H9 (cell line): Measurements from ENCODE around the gene PTRHD1. TPM values are rescaled to one million over a fixed set of nuclear protein-coding genes. Genes with fewer than 3 reads are reported as not detected.

ENCODE experiments used
- DNase-seq: peaks from one replicate; pipeline ENCODE4 v3.0.0-alpha.2; 2017
- H2AFZ ChIP-seq: one replicate; pipeline ENCODE4 v1.6.1; 2013; ENCODE audit warnings: mild to moderate bottlenecking, low read length, control low read depth, moderate library complexity
- H2AK5ac ChIP-seq: 2 replicates; pipeline ENCODE4 v1.6.1; 2013; ENCODE audit warnings: low read length, control low read depth, mixed read lengths; ENCODE audit not compliant: insufficient read length
- H2BK120ac ChIP-seq: one replicate; pipeline ENCODE4 v1.6.1; 2013; ENCODE audit warnings: low read depth, mild to moderate bottlenecking, low read length, control low read depth, inconsistent platforms; ENCODE audit not compliant: poor library complexity, severe bottlenecking
- H2BK12ac ChIP-seq: 2 replicates; pipeline ENCODE4 v1.6.1; 2013; ENCODE audit warnings: low read length, control low read depth, mixed read lengths, low read depth; ENCODE audit not compliant: insufficient read length
- H2BK15ac ChIP-seq: 2 replicates; pipeline ENCODE4 v1.6.1; 2013; ENCODE audit warnings: low read depth, low read length, control low read depth
- H2BK20ac ChIP-seq: one replicate; pipeline ENCODE4 v1.6.1; 2013; ENCODE audit warnings: low read depth, mild to moderate bottlenecking, low read length, control low read depth, inconsistent platforms; ENCODE audit not compliant: poor library complexity, severe bottlenecking
- H2BK5ac ChIP-seq: 2 replicates; pipeline ENCODE4 v1.6.1; 2013; ENCODE audit warnings: low read length, control low read depth, mixed read lengths; ENCODE audit not compliant: insufficient read length
- H3K14ac ChIP-seq: 2 replicates; pipeline ENCODE4 v1.6.1; 2013; ENCODE audit warnings: low read length, control low read depth; ENCODE audit not compliant: insufficient read depth
- H3K18ac ChIP-seq: 2 replicates; pipeline ENCODE4 v1.6.1; 2013; ENCODE audit warnings: low read depth, mild to moderate bottlenecking, mixed read lengths, low read length, control low read depth; ENCODE audit not compliant: insufficient read length
- H3K23ac ChIP-seq: 2 replicates; pipeline ENCODE4 v1.6.1; 2013; ENCODE audit warnings: low read length, control low read depth, mixed read lengths, low read depth; ENCODE audit not compliant: insufficient read length
- H3K23me2 ChIP-seq: 2 replicates; pipeline ENCODE4 v1.6.1; 2013; ENCODE audit warnings: low read depth, mild to moderate bottlenecking, mixed read lengths, low read length, control low read depth; ENCODE audit not compliant: insufficient read length, poor library complexity, severe bottlenecking
- H3K27ac ChIP-seq: 2 replicates; pipeline ENCODE4 v1.5.1; 2013; ENCODE audit warnings: low read length, control low read depth, mixed read lengths, low read depth; ENCODE audit not compliant: insufficient read length
- H3K27me3 ChIP-seq: 2 replicates; pipeline ENCODE4 v1.6.1; 2013; ENCODE audit warnings: low read length, control low read depth, inconsistent platforms; ENCODE audit not compliant: insufficient read depth
- H3K4ac ChIP-seq: 2 replicates; pipeline ENCODE4 v1.6.1; 2013; ENCODE audit warnings: low read depth, mild to moderate bottlenecking, control low read depth, inconsistent platforms, low read length, moderate library complexity
- H3K4me1 ChIP-seq: 2 replicates; pipeline ENCODE4 v1.6.1; 2013; ENCODE audit warnings: low read length, control low read depth, inconsistent platforms; ENCODE audit not compliant: insufficient read depth
- H3K4me2 ChIP-seq: 2 replicates; pipeline ENCODE4 v1.6.1; 2013; ENCODE audit warnings: low read length, control low read depth, mixed read lengths; ENCODE audit not compliant: insufficient read length, insufficient read depth
- H3K56ac ChIP-seq: 2 replicates; pipeline ENCODE4 v1.6.1; 2013; ENCODE audit warnings: low read depth, mild to moderate bottlenecking, mixed read lengths, low read length, control low read depth; ENCODE audit not compliant: insufficient read length
- H3K79me1 ChIP-seq: 2 replicates; pipeline ENCODE4 v1.6.1; 2013; ENCODE audit warnings: low read depth, mild to moderate bottlenecking, moderate library complexity, low read length, control low read depth, inconsistent platforms; ENCODE audit not compliant: insufficient read depth, poor library complexity, severe bottlenecking
- H3K79me2 ChIP-seq: 2 replicates; pipeline ENCODE4 v1.6.1; 2013; ENCODE audit warnings: low read length, control low read depth, inconsistent platforms; ENCODE audit not compliant: insufficient read depth
- H3K9ac ChIP-seq: 2 replicates; pipeline ENCODE4 v1.6.1; 2013; ENCODE audit warnings: low read length, control low read depth, mixed read lengths; ENCODE audit not compliant: insufficient read length; ENCODE audit errors: extremely low read depth
- H3K9me3 ChIP-seq: one replicate; pipeline ENCODE4 v1.6.1; 2013; ENCODE audit warnings: low read depth, low read length, inconsistent platforms; ENCODE audit not compliant: control insufficient read depth
- H3T11ph ChIP-seq: one replicate; pipeline ENCODE4 v1.6.1; 2013; ENCODE audit warnings: mild to moderate bottlenecking, low read length, control low read depth, inconsistent platforms
- H4K20me1 ChIP-seq: one replicate; pipeline ENCODE4 v1.6.1; 2013; ENCODE audit not compliant: control insufficient read depth, insufficient read length, insufficient read depth
- H4K5ac ChIP-seq: 2 replicates; pipeline ENCODE4 v1.6.1; 2013; ENCODE audit warnings: low read depth, mild to moderate bottlenecking, mixed read lengths, low read length, control low read depth; ENCODE audit not compliant: insufficient read length
- H4K8ac ChIP-seq: replicated peaks from 2 replicates; pipeline ENCODE4 v1.6.1; 2013; ENCODE audit warnings: low read length, control low read depth, mixed read lengths, low read depth; ENCODE audit not compliant: insufficient read length
- H4K91ac ChIP-seq: 2 replicates; pipeline ENCODE4 v1.6.1; 2013; ENCODE audit warnings: low read depth, mild to moderate bottlenecking, moderate library complexity, mixed read lengths, low read length, control low read depth; ENCODE audit not compliant: insufficient read length
- H3K27ac Mint-ChIP-seq, 3 experiments: 2 replicates in 2 of 3; 3 replicates in 1 of 3; pipeline ENCODE4 v1.8.0; 2020 to 2021; ENCODE audit warnings: mixed read lengths in 3 of 3, mild to moderate bottlenecking in 1 of 3, moderate library complexity in 1 of 3
- H3K27me3 Mint-ChIP-seq: 2 replicates; pipeline ENCODE4 v1.8.0; 2021; ENCODE audit warnings: low read depth, mild to moderate bottlenecking, moderate library complexity, mixed read lengths
- H3K36me3 Mint-ChIP-seq, 3 experiments: 2 replicates in 2 of 3; 3 replicates in 1 of 3; pipeline ENCODE4 v1.8.0; 2020 to 2021; ENCODE audit warnings: low read depth in 3 of 3, mixed read lengths in 3 of 3; ENCODE audit not compliant: insufficient read depth in 1 of 3
- H3K4me1 Mint-ChIP-seq, 2 experiments: 2 replicates each; pipeline ENCODE4 v1.8.0; 2020; ENCODE audit warnings: mixed read lengths in 2 of 2
- H3K4me3 Mint-ChIP-seq, 2 experiments: 2 replicates in 1 of 2; 3 replicates in 1 of 2; pipeline ENCODE4 v1.8.0; 2020 to 2021; ENCODE audit warnings: mild to moderate bottlenecking in 2 of 2, mixed read lengths in 2 of 2, moderate library complexity in 1 of 2
- H3K9me3 Mint-ChIP-seq, 2 experiments: 2 replicates in 1 of 2; 3 replicates in 1 of 2; pipeline ENCODE4 v1.8.0; 2020; ENCODE audit warnings: mild to moderate bottlenecking in 2 of 2, mixed read lengths in 2 of 2, moderate library complexity in 1 of 2
- CTCF ChIP-seq: fragments of 200-600 bp; sonication (generic); conservative IDR thresholded peaks from 3 replicates; pipeline ENCODE4 v1.8.0; 2021; ENCODE audit warnings: antibody characterized with exemption, mild to moderate bottlenecking
- WGBS: extraction: QIAGEN DNeasy Blood & Tissue Kit; methylation state at CpG from one replicate; pipeline ENCODE4 v1.1.7; 2013; ENCODE audit warnings: missing lambda C conversion rate, low lambda C conversion rate, mixed read lengths; ENCODE audit not compliant: insufficient read length; ENCODE audit errors: extremely low coverage; 5-methylcytosine and 5-hydroxymethylcytosine counted together
- total RNA-seq: library from RNA; stranded (reverse); gene quantifications from 2 replicates; pipeline ENCODE4 v1.2.1, GENCODE V29; 2021

PTRHD1 gene
- total RNA-seq, 1 experiment from 2014 or later = 43.7 TPM

DNA sequence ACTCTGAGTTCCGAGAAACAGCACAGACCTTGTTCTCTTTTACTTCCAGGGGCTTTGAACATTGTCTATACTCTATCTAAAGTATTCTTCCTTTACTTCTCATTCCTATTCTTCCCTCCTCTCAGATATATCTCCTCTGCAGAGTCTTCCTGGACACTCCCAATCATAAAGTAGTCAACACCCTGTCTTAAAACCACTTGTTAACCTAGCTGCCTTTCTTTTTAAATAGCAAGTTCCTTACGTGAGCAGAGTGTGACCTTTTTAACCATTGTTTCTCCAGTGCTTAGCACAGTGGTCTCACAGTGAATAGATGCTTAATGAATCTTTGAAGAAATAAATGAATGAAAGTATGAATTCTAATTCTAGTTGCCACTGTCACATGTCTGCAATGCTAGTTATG, 47.4 kb downstream of the PTRHD1 start:
- DNase-seq = no peak
- H3T11ph ChIP-seq = no peak overlapping the region
- no peak overlapping the region for H2AK5ac ChIP-seq
- no CpG with 5 or more reads among the region's 2 CpGs for WGBS
- H4K20me1 ChIP-seq = no peaks in the 10 kb centered on the region
- Mint-ChIP-seq H3K9me3 (no peaks in the 10 kb centered on the region), H3K36me3 (no peaks in the 10 kb centered on the region), H3K4me1 (peaks cover 2 to 5% of the 10 kb centered on the region in 2 experiments; a peak in 3 of 4 replicates), H3K27me3 (no peaks in the 10 kb centered on the region), H3K4me3 (no peak overlapping the region), H3K27ac (no peak overlapping the region)
- no peak overlapping the region for H2BK15ac ChIP-seq
- H3K4ac ChIP-seq = no peak overlapping the region
- H3K23me2 ChIP-seq = no peaks in the 10 kb centered on the region
- no peak overlapping the region for H3K4me2 ChIP-seq
- H3K27ac ChIP-seq = no peak overlapping the region
- H2BK5ac ChIP-seq = no peak overlapping the region
- no peak overlapping the region for H3K9ac ChIP-seq
- no peak overlapping the region for H2BK120ac ChIP-seq
- no peak overlapping the region for H2BK12ac ChIP-seq
- no peak overlapping the region for H3K14ac ChIP-seq
- H3K18ac ChIP-seq = no peak overlapping the region
- no peak overlapping the region for H4K8ac ChIP-seq
- no peak for TF ChIP-seq CTCF
- H3K79me1 ChIP-seq = no peaks in the 10 kb centered on the region
- H3K56ac ChIP-seq = no peak overlapping the region
- no peaks in the 10 kb centered on the region for H3K9me3 ChIP-seq
- H4K5ac ChIP-seq = no peak overlapping the region
- H3K27me3 ChIP-seq = no peaks in the 10 kb centered on the region
- no peak overlapping the region for H2BK20ac ChIP-seq
- H3K23ac ChIP-seq = no peak overlapping the region
- no peak overlapping the region for H4K91ac ChIP-seq
- no peak overlapping the region for H2AFZ ChIP-seq
- no peaks in the 10 kb centered on the region for H3K4me1 ChIP-seq
- H3K79me2 ChIP-seq = no peaks in the 10 kb centered on the region
